Activated CD4-positive, alpha-beta T cell treated with anti-CD3 and anti-CD28 coated beads, Interleukin-2, amount 10 ng/mL, durations not matched to agents 24 days and 14 days (primary cell): ENCODE data around the gene SPINT3. TPM values are rescaled to one million over a fixed set of nuclear protein-coding genes. Genes with fewer than 3 reads are reported as not detected.
"Not testable (repeated sequence)": the region's sequence is repeated elsewhere in the genome, so short reads cannot be mapped to it uniquely, and the experiment has no call there.

Experiments used
- DNase-seq: peaks from one replicate; pipeline ENCODE4 v3.0.0; 2022
- H3K27ac Mint-ChIP-seq: one replicate; pipeline ENCODE4 v1.8.0; 2022; ENCODE audit warnings: mild to moderate bottlenecking, mixed read lengths
- H3K27me3 Mint-ChIP-seq: one replicate; pipeline ENCODE4 v1.8.0; 2022; ENCODE audit warnings: mixed read lengths
- H3K36me3 Mint-ChIP-seq: one replicate; pipeline ENCODE4 v1.8.0; 2022; ENCODE audit warnings: low read depth, mild to moderate bottlenecking, mixed read lengths
- H3K4me1 Mint-ChIP-seq: one replicate; pipeline ENCODE4 v1.8.0; 2021; ENCODE audit warnings: mixed read lengths
- H3K4me3 Mint-ChIP-seq: one replicate; pipeline ENCODE4 v1.8.0; 2022; ENCODE audit warnings: mild to moderate bottlenecking, moderate library complexity, mixed read lengths
- H3K9me3 Mint-ChIP-seq: one replicate; pipeline ENCODE4 v1.8.0; 2021; ENCODE audit warnings: mixed read lengths
- intact Hi-C: fragments of 100-400 bp; cut with micrococcal nuclease; formaldehyde crosslinking; loops from one replicate; pipeline ENCODE4 v1.15.1; 2023
- total RNA-seq: library from RNA; stranded (reverse); gene quantifications from 2 replicates; pipeline ENCODE4 v1.2.3, GENCODE V29; 2022

Gene SPINT3
- total RNA-seq, 1 donor from 2014 or later = not detected

DNA sequence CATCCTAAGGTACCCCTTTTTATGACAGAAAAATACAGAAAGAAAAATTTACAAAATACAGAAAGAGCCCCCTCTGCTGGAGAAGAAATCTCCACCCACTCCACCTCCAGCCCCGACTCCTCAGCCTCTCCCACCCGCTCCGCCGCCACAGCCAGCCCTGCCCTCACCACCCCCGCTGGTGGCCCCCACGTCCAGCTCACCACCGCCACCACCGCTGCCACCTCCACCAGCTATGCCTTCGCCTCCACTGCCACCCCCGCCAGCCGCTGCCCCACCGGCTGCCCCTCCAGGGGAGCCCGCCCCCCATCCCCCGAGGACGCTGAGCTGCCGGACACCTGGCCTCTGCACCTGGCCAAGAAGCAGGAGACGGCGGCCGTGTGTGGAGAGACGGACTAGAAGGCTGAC lies 28.2 kb downstream of the SPINT3 start:
- H3K4me3 Mint-ChIP-seq = no peak overlapping the region
- no peak overlapping the region for H3K27ac Mint-ChIP-seq
- intact Hi-C loops = no loop called here
- no peaks in the 10 kb centered on the region for H3K36me3 Mint-ChIP-seq
- H3K4me1 Mint-ChIP-seq = no peaks in the 10 kb centered on the region
- DNase-seq = no peak
- peaks cover 36% of the 10 kb centered on the region for H3K27me3 Mint-ChIP-seq
- no peaks in the 10 kb centered on the region for H3K9me3 Mint-ChIP-seq

DNA sequence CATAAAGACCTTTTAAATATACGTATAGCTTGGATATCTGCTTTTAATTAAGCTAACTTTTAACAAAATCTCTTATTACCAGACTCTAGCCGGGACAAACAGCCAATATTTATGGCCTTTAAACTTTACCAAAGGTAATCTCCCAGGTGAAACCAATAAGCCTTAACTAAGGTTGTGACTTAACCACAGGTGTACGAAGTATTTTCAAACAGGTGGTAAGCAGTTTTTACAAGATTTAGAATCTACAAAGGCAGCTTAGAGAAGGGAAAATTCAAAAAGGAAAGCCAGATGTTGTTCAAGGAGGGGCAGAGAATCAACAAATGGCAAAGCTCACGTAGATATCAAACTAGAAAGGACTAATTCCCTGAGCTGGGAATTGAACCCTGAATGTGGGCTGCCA lies 30.0 kb downstream of the SPINT3 start:
- Mint-ChIP-seq H3K27me3 (peaks cover 43% of the 10 kb centered on the region), H3K4me1 (no peaks in the 10 kb centered on the region), H3K36me3 (no peaks in the 10 kb centered on the region), H3K9me3 (no peaks in the 10 kb centered on the region), H3K27ac (no peak overlapping the region), H3K4me3 (no peak overlapping the region)
- intact Hi-C loops = no loop called here
- no peak for DNase-seq

DNA sequence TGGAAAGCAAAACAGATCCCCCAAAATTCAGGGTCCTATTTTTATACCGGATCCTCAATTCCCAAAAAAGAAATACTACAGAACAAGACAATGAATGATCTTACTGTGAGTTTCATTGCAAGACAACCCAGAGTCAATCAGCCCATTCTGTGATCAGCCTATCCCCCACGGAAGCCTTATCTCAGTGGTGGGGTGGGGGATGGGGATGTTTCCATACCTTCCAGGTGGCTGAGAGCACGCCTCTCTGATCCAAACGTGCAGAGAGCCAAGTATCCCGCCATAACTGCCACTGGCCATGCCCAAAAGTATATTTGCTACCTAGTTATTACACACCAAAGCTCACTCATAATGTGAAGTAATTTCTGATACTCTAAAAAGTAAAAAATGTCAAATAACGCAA lies 30.7 kb downstream of the SPINT3 start:
- Mint-ChIP-seq H3K4me1 (no peaks in the 10 kb centered on the region), H3K27me3 (peaks cover 47% of the 10 kb centered on the region), H3K4me3 (no peak overlapping the region), H3K27ac (no peak overlapping the region), H3K36me3 (no peaks in the 10 kb centered on the region), H3K9me3 (no peaks in the 10 kb centered on the region)
- intact Hi-C loops = no loop called here
- DNase-seq = no peak

DNA sequence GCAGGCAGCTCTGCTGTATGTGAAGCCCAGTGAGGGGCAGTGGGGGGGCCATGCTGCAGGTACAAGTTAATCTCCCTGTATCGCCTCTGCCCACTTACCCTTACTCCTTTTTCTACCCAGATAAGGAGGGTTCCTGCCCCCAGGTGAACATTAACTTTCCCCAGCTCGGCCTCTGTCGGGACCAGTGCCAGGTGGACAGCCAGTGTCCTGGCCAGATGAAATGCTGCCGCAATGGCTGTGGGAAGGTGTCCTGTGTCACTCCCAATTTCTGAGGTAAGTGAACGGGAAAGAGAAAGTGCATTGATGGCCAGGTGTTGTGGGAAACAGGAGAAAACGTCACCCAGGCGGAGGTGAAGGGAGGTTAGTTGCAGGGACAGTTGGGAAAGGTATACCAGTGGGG lies 35.6 kb downstream of the SPINT3 start:
- H3K27me3 Mint-ChIP-seq = peaks cover 27% of the 10 kb centered on the region
- no peaks in the 10 kb centered on the region for H3K4me1 Mint-ChIP-seq
- H3K36me3 Mint-ChIP-seq = no peaks in the 10 kb centered on the region
- no peak overlapping the region for H3K4me3 Mint-ChIP-seq
- no peaks in the 10 kb centered on the region for H3K9me3 Mint-ChIP-seq
- no peak overlapping the region for H3K27ac Mint-ChIP-seq
- intact Hi-C loops = no loop called here
- DNase-seq = no peak

DNA sequence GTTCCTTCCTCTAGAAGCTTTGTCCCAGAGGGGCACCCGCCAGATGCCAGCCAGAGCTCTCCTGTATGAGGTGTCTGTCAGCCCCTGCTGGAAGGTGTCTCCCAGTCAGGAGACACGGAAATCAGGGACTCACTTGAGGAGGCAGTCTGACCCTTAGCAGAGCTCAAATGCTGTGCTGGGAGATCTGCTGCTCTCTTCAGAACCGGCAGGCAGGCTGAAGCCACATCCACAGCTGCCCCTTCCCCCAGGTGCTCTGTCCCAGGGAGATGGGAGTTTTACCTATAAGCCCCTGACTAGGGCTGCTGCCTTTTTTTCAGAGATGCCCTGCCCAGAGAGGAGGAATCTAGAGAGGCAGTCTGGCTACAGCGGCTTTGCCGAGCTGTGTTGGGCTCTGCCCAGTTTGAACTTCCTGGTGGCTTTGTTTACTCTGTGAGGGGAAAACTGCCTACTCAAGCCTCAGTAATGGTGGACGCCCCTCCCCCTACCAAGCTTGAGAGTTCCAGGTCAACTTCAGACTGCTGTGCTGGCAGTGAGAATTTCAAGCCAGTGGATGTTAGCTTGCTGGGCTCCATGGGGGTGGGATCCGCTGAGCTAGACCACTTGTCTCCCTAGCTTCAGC lies 37.8 kb downstream of the SPINT3 start:
- H3K27ac Mint-ChIP-seq, intact Hi-C loops, DNase-seq, H3K36me3 Mint-ChIP-seq, H3K4me3 Mint-ChIP-seq, H3K4me1 Mint-ChIP-seq, H3K9me3 Mint-ChIP-seq: not testable (repeated sequence)
- H3K27me3 Mint-ChIP-seq = peaks cover 22% of the 10 kb centered on the region

DNA sequence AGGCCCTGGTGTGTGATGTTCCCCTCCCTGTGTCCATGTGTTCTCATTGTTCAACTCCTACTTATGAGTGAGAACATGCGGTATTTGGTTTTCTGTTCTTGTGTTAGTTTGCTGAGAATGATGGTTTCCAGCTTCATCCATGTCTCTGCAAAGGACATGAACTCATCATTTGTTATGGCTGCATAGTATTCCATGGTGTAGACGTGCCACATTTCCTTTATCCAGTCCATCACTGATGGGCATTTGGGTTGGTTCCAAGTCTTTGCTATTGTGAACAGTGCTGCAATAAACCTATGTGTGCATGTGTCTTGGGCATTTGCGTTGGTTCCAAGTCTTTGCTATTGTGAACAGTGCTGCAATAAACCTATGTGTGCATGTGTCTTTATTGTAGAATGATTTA lies 43.1 kb downstream of the SPINT3 start:
- intact Hi-C loops, H3K9me3 Mint-ChIP-seq, H3K36me3 Mint-ChIP-seq, DNase-seq, H3K4me3 Mint-ChIP-seq, H3K27ac Mint-ChIP-seq, H3K4me1 Mint-ChIP-seq: not testable (repeated sequence)
- peaks cover 50% of the 10 kb centered on the region for H3K27me3 Mint-ChIP-seq

DNA sequence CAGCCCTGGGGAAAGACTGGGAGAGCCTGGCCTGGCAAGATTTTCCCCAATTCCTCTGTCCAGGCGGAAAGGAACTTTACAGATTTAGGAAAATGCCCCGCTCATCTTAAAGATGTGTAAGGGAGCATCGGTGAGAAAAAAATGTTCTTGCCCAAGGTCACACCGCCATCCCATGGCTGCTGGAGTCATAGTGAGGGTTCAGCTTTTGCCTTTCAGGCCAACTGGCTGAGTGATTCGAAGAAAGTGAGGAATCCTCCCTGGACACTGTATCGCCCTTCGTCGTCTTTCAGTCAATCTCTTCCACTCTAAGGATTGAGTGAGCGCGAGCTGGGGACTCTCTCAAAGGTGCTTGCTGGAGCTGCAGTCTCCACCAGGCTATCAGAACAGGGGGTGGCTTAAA lies 44.5 kb downstream of the SPINT3 start:
- no peaks in the 10 kb centered on the region for H3K9me3 Mint-ChIP-seq
- no peaks in the 10 kb centered on the region for H3K36me3 Mint-ChIP-seq
- intact Hi-C loops = no loop called here
- H3K4me1 Mint-ChIP-seq = no peaks in the 10 kb centered on the region
- H3K27me3 Mint-ChIP-seq = peaks cover 56% of the 10 kb centered on the region
- H3K4me3 Mint-ChIP-seq = peak overlapping the region; percentile 12
- H3K27ac Mint-ChIP-seq = no peak overlapping the region
- no peak for DNase-seq

DNA sequence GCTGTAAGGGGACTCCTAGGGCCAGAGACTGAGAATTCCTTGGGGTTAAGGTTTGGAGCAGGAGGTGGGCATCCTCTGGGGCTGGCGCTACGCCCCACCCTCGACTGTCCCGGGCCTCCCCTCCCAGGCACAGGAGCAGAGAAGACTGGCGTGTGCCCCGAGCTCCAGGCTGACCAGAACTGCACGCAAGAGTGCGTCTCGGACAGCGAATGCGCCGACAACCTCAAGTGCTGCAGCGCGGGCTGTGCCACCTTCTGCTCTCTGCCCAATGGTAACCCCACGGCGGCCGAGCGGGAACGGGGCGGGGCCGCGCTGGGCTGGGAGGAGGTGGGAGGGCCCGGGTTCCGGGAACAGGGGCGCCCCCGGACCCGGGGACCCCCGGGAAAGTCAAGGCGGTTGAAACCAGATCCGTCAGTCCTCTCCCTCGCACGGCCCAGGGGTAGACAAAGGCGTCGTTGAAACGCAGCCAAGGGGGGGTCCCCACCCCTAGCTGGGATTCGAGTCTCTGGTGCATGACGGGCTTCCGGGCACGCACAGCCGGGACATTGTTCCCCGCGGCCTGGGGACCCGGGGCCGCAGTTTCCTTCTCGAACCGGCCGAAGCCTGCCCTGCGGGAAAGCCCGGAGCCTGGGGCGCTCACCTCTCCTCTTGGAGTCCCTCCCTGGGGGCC lies 45.0 kb downstream of the SPINT3 start:
- DNase-seq = peak; percentile 64
- Mint-ChIP-seq H3K4me1 (no peaks in the 10 kb centered on the region), H3K27ac (no peak overlapping the region), H3K36me3 (no peaks in the 10 kb centered on the region), H3K4me3 (peak overlapping the region; percentile 62), H3K27me3 (peaks cover 58% of the 10 kb centered on the region), H3K9me3 (no peaks in the 10 kb centered on the region)
- intact Hi-C loops = no loop called here

DNA sequence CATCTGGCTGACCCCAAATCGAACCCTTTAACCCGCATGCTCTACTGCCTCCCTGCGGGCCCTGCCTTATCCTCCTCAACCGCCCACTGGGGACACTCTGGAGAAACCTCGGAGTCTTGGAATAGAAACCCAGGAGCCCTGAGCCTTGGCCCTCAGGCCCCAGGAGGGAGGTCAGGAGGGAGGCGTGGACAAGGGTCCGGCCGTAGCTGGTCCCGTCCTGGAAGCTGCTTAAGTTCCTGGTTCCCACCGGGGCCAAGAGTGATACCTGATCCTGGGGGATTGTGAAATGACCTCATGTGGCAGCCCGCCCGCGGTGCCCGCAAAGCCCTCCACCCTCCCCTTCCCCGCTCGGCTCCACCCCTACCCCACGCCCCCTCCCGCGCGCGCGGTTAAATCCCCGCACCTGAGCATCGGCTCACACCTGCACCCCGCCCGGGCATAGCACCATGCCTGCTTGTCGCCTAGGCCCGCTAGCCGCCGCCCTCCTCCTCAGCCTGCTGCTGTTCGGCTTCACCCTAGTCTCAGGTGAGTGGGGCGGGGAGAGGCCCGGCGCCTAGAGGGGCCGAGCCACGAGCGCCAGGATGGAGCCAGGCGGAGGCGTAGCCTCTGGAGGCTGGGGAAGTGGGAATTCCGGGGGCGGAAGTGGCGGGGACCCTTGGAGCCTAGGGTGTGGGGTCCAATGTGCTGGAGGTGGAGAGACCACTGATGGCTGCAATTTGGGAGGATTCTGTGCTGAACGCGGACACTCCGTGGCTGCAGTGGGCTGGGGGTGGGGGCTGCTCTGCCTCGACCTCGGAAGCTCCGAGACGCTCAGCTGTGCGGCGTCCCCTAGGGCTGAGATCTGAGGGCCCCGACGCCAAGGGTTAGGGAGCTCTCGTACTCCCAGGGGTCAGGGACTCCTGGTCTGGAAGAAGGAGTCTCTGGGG lies 45.8 kb downstream of the SPINT3 start, which contains the start of gene WFDC2:
Gene WFDC2, plus strand, starts transcription at position 418 of the 926 bp plus-strand sequence. Its CDS starts 29 bp downstream, at position 447.
- H3K36me3 Mint-ChIP-seq = no peaks in the 10 kb centered on the region
- intact Hi-C loops = no loop called here
- H3K27me3 Mint-ChIP-seq = peaks cover 58% of the 10 kb centered on the region
- no peak within 1 kb of the TSS for H3K27ac Mint-ChIP-seq
- H3K9me3 Mint-ChIP-seq = no peaks in the 10 kb centered on the region
- DNase-seq = no peak
- H3K4me1 Mint-ChIP-seq = no peaks in the 10 kb centered on the region
- H3K4me3 Mint-ChIP-seq = peak within 1 kb of the TSS; percentile 62

DNA sequence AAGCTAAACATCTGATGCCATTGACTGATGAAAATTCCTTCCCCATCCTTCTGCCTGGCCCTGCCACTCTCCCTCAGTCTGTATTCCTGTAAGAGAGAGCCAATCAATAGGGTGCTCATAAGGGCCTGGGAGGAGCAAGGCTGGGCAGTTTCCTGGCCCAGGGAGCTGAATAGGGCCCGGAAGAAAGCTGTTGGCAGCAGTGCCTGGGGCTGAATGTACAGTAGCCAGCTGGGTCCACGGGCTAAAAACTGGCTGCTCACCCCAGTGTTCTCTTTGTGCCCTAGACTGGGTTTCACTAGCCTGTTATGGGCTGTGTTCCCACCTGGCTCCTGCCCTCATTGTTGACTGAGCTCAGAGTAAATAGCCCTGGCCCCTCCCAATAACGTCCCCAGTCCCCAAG lies 47.6 kb downstream of the SPINT3 start:
- intact Hi-C loops = no loop called here

DNA sequence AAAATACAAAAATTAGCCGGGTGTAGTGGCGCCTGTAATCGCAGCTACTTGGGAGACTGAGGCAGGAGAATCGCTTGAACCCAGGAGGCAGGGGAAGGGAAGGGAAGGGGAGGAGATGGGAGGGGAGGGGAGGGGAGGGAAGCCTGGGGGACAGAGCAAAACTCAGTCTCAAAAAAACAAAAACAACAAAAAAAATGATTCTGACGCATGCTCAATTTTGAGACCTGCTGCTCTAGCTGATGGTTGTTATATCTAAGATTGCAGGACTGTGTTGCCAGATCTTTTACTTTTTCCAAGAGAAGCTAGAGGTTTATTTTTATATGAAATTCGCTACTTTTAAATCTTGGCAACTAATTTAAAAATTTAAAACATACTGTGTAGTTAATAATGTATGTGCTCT lies 48.2 kb downstream of the SPINT3 start:
- intact Hi-C loops = no loop called here
- H3K4me1 Mint-ChIP-seq = no peaks in the 10 kb centered on the region
- H3K27me3 Mint-ChIP-seq = peaks cover 53% of the 10 kb centered on the region
- H3K9me3 Mint-ChIP-seq = no peaks in the 10 kb centered on the region
- DNase-seq = no peak
- no peak overlapping the region for H3K27ac Mint-ChIP-seq
- H3K4me3 Mint-ChIP-seq = no peak overlapping the region
- no peaks in the 10 kb centered on the region for H3K36me3 Mint-ChIP-seq

More for the DNA sequence above, 47.6 kb downstream of the SPINT3 start:
- DNase-seq = no peak
- Mint-ChIP-seq H3K27ac (no peak overlapping the region), H3K27me3 (peaks cover 55% of the 10 kb centered on the region), H3K36me3 (no peaks in the 10 kb centered on the region), H3K4me1 (no peaks in the 10 kb centered on the region), H3K9me3 (no peaks in the 10 kb centered on the region), H3K4me3 (no peak overlapping the region)

DNA sequence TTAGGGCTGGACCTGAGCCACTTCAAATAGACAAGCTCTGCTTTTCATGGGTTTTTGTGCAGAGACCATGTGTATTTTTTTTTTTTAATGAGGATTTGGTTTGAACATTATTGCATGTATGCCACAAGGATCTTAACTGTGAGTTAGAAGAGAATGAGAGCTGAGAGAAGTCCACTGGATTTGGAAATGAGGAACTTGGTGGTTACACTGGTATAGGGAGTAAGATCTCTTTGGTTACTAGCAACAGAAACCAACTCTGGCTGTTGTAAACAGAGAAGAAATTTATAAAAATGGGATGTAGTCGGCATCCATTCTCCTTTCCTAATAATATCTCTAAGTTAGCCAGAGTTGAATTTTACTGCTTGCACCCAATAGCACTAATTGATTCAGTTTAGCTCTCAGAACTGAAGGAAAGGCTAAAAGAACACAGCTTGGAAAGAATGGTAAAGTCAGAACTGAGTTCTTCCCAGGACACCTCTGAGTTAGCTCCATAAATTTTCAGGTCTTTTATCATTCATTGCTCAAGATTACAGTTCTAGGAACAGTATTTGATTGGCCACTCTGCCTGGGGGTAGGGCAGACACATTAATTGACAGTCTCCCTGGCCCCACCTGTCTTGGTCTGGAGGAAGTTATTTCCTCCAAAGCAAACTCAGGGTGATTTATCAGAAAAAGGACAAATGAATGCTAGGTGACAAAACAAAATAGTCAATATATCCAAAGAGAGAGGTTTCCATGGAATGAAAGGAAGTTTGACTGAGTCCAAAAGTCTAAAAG lies 49.7 kb downstream of the SPINT3 start:
- peaks cover 42% of the 10 kb centered on the region for H3K27me3 Mint-ChIP-seq
- H3K9me3 Mint-ChIP-seq = no peaks in the 10 kb centered on the region
- intact Hi-C loops = no loop called here
- no peaks in the 10 kb centered on the region for H3K4me1 Mint-ChIP-seq
- H3K27ac Mint-ChIP-seq = no peak overlapping the region
- H3K36me3 Mint-ChIP-seq = no peaks in the 10 kb centered on the region
- H3K4me3 Mint-ChIP-seq = no peak overlapping the region
- DNase-seq = no peak

DNA sequence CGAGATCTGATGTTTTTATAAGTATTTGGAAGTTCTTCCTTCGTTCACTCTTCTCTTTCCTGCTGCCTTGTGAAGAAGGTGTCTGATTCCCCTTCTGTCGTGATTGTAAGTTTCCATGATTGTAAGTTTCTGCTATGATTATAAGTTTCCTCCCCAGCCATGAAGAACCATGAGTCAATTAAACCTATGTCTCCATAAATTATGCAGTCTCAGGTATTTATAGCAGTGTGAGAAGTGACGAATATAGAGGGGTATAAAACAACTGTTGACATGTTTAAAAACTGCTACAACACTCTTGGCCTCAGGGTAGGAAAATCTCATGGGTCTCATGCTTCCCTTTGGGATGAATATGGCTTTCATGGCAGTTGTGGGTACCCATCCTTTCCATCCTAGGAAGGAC lies 51.7 kb downstream of the SPINT3 start:
- Mint-ChIP-seq H3K27me3 (peaks cover 31% of the 10 kb centered on the region), H3K9me3 (no peaks in the 10 kb centered on the region), H3K4me3 (no peak overlapping the region), H3K27ac (no peak overlapping the region), H3K36me3 (no peaks in the 10 kb centered on the region), H3K4me1 (no peaks in the 10 kb centered on the region)
- DNase-seq = no peak
- intact Hi-C loops = no loop called here
